GM15510 (cell line): ENCODE results near the gene PMVK.

Experiments
- POLR2A ChIP-seq: IDR thresholded peaks from 3 replicates; pipeline ENCODE4 v1.6.1; 2011; ENCODE audit warnings: borderline replicate concordance; ENCODE audit not compliant: insufficient read length; ENCODE audit errors: extremely low read depth

Gene PMVK

DNA sequence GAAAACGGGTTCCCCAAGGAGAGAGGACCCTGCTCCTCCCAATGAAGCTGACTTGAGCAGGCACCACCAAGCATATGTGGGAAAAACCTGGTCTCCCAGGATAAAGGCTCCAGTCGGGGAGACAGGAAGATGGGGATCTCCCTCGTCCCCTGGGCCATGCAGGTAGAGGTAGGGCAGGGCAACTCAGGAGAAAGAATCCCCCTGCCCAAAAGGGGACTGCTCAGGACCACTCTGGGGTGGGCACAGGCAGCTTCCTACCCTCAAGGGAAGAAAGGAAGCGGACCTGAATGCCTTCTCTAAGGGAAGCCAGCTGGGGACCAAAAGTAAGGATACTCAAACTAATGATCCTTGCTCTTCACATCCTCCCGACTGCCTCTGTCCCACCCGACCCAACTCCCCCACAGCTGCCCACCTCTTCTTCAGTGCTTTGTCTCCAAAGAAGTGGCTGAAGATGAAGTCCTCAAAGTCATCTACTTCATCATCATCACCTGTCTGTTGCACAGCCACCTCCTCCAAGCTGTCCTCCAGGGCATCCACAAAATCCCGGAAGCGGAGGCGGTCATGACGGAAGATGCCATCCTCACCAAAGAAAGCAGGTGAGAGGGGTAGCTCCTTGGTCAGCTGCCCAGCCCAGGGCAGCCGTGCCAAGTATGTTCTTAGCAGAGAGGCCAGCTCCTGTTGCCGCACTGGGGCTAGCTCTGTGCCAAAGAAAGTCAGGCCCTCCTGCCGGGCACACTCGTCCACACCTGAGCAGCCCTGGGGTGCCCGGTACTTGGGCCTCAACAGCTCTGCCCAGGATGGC, 8.8 kb upstream of the PMVK start:
- TF ChIP-seq POLR2A = no peak

GRCh38 chr1:154944401-154945159, 8.1 kb upstream of the PMVK start:
- TF ChIP-seq POLR2A = no peak

GRCh38 chr1:154943649-154944400, 7.3 kb upstream of the PMVK start:
- no peak for TF ChIP-seq POLR2A

- no peak for TF ChIP-seq POLR2A
These were observed 5.0 kb upstream of the PMVK start for GRCh38 chr1:154941333-154942013.

- peak; percentile 10 for TF ChIP-seq POLR2A
These were observed 4.2 kb upstream of the PMVK start for GRCh38 chr1:154940651-154941194.

DNA sequence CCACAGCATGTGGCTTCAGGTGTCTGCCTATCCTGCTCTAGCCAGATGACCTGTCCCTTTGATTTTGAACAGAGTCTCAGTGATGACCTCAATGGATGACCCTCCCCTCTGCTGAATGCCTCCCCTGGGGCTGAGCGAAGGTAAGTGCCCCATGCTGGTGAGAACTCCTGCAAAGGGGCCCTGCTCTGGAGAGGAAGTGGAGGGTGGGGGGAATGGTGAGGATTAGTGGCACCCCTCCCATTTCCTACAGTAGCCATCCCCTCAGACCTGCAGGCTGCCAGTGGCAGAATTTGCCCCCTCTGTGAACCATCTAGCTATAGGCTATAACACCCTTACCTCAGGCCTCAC, 3.7 kb upstream of the PMVK start:
- TF ChIP-seq POLR2A = no peak

DNA sequence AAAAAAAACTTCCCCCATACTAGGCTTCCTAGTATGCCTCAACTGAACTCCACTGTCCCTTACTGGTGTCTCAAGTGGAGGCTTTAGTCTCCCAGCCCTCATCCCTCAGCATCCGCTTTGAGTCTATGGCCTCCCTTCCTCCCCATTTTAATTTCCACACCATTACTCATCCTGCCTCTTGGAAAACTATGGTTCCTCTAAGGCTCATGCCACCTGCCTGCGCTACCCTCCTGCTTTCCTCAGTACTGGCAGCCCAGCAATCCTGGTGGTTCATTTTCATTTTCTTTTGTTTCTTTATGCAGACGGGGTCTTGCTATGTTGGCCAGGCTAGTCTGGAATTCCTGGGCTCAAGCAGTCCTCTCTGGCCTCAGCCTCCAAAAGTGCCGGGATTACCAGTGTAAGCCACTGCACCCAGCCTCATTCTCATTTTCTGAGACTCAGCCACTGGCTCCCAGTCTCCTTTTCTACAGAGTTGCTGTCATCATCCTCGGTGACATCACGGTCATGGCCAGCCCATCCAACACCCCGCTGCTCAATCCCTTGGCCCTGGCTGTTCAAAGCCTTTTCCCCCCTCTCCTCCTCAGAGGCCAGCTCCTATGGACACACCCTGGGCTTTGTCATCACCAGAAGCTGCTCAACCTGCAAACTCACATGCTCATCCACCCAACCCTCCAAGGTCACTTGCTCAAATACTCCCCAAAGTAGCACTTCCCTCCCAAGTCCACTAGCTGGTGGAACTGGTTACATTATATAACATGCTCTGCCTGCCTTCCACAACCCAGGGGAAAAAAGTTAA, 2.3 kb upstream of the PMVK start:
- TF ChIP-seq POLR2A = no peak

- TF ChIP-seq POLR2A = no peak
These were observed 1.5 kb upstream of the PMVK start for GRCh38 chr1:154937988-154938386.

DNA sequence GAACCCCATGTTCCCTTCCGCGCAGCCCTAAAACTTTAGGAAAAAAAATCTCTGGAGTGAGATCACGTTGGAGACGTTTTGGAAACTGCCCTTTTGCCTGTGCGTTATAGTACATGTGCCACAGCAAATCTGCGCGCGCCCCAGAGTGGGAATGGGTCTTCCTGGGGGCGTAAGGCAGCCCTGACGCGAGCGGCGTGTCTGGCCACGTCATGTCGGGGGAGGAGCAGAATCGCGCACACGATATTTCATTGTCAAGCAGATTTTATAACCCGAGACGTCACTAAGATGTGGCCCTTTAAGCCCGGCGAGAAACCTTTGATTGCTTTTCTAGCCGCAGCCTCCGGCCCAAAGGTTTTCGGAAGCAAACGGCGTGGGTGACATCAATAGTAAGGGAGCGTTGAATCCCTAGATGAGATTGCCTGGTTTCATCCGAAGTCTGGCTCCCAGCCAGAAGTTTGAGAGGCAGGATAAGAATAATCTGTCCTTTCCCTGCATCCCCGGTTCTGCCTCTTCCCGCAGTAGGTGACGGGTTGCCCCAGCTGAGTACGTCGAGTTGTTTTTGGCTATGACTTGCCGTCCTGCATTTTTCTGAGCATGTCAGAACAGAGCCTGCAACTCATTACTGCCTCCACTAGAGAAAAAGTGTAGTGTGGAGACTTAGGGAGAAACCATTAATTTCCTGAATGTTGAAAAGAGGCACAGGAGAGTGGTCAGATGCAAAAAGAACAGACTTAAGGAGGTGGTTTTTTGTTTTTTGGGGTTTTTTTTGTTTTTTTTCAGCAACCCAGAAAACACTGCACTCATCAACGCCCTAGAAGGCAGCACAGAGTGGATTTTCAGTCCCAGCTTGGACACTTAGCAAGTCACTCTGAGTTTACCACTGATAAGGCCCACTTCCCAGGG, 817 bp upstream of the PMVK start:
- peak; percentile 46 for TF ChIP-seq POLR2A

- no peak for TF ChIP-seq POLR2A
These were observed 567 bp downstream of the PMVK start for GRCh38 chr1:154935749-154936554.

DNA sequence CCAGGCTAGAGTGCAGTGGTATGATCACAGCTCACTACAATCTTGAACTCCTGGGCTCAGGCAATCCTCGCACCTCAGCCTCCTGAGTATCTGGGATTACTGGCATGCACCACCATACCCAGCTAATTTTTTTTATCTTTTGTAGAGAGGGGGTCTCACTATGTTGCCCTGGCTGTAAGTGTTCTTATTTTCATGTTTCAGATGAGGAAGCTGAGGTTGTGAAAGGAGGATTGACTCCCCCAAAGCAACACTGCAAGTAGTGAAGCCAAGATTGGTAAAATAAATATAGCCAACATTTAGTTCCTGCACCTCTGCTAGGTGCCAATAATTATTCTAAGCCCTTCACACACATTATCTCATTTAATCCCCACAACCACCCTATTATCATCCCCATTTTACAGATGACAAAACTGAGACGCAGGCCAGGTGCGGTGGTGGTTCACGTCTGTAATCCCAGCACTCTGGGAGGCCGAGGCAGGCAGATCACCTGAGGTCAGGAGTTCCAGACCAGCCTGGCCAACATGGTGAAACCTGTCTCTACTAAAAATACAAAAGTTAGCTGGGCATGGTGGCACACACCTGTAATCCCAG, 2.1 kb downstream of the PMVK start:
- TF ChIP-seq POLR2A = no peak
